ENCODE measurements around the gene FUBP3.

DNA sequence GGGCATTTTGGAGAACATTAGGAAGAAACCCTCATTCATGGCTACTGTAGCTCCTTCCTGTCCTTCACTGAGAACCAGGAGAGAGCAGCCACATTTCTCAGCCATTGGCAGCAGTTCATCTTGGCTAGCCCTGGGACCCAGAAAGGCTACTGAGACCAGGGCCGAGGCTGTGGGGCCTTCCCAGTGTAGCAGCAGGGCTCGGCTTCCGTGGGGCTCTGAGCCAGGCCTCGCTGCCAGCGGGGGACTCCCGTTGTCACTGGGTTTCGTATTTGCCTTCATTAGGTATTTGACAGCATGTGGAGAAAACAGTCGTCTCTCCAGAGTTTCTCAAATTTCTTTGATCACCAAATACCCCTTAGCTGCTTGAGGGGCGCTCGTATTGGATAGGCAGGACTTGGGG, 47.7 kb downstream of the FUBP3 start:
- TF ChIP-seq, protein P1, sequence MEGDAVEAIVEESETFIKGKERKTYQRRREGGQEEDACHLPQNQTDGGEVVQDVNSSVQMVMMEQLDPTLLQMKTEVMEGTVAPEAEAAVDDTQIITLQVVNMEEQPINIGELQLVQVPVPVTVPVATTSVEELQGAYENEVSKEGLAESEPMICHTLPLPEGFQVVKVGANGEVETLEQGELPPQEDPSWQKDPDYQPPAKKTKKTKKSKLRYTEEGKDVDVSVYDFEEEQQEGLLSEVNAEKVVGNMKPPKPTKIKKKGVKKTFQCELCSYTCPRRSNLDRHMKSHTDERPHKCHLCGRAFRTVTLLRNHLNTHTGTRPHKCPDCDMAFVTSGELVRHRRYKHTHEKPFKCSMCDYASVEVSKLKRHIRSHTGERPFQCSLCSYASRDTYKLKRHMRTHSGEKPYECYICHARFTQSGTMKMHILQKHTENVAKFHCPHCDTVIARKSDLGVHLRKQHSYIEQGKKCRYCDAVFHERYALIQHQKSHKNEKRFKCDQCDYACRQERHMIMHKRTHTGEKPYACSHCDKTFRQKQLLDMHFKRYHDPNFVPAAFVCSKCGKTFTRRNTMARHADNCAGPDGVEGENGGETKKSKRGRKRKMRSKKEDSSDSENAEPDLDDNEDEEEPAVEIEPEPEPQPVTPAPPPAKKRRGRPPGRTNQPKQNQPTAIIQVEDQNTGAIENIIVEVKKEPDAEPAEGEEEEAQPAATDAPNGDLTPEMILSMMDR (IDR thresholded peaks at IDR 0.05), result no peak
- TF ChIP-seq EP300 (IDR thresholded peaks at IDR 0.05) (no peak), POLR2AphosphoS5 (IDR thresholded peaks at IDR 0.05) (no peak), POLR2A (IDR thresholded peaks at IDR 0.05; ENCODE audit: low read depth) (no peak)
